DOHH2 (cell line): ENCODE data around the gene TGFBR3L.

Experiments
- EZH2phosphoT487 ChIP-seq: fragments of 200-600 bp; sonication (generic); IDR thresholded peaks from 2 replicates; pipeline ENCODE4 v1.6.1; 2017; ENCODE audit warnings: borderline replicate concordance, mild to moderate bottlenecking, antibody characterized with exemption, low read length, moderate library complexity, mixed read lengths
- TF ChIP-seq, protein P1 (sequence below): fragments of 200-600 bp; sonication (generic); IDR thresholded peaks from one replicate; pipeline ENCODE4 v1.5.1; 2014; ENCODE audit warnings: antibody characterized with exemption, mild to moderate bottlenecking, low read depth, low read length; ENCODE audit not compliant: poor library complexity, severe bottlenecking

DNA sequence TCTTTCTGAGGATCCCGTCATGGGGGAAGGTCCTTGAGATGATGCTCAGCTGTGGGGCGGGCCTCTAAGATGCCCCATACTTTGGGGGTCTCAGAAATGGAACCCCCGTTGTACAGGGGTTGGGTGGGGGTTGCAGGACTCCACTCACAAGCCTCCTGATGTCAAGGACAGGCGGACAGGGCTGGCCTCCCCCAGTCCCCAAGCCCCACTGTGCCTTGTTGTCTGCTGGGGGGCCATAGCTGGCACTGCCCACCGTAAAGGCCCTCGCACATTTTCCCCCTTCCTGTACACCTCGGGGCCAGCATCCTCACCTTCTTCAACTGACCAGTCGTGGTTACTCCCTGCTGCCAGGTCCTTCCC, 8.2 kb downstream of the TGFBR3L start:
- TF ChIP-seq, protein P1, sequence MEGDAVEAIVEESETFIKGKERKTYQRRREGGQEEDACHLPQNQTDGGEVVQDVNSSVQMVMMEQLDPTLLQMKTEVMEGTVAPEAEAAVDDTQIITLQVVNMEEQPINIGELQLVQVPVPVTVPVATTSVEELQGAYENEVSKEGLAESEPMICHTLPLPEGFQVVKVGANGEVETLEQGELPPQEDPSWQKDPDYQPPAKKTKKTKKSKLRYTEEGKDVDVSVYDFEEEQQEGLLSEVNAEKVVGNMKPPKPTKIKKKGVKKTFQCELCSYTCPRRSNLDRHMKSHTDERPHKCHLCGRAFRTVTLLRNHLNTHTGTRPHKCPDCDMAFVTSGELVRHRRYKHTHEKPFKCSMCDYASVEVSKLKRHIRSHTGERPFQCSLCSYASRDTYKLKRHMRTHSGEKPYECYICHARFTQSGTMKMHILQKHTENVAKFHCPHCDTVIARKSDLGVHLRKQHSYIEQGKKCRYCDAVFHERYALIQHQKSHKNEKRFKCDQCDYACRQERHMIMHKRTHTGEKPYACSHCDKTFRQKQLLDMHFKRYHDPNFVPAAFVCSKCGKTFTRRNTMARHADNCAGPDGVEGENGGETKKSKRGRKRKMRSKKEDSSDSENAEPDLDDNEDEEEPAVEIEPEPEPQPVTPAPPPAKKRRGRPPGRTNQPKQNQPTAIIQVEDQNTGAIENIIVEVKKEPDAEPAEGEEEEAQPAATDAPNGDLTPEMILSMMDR, result no peak
- no peak for TF ChIP-seq EZH2phosphoT487
